Measurements from ENCODE around the gene HAPLN3.

GRCh38 chr15:88828791-88829190 lies 66.6 kb downstream of the HAPLN3 start:
- no peak for TF ChIP-seq FOXA1 (IDR thresholded peaks at IDR 0.05)
- no peak for TF ChIP-seq PKNOX1 (IDR thresholded peaks at IDR 0.05)
- TF ChIP-seq LEF1 (IDR thresholded peaks at IDR 0.05; ENCODE audit: borderline replicate concordance): no peak
- no peak for TF ChIP-seq NFRKB (IDR thresholded peaks at IDR 0.05)
